Duodenal mucosa (tissue), 2 donors: Measurements from ENCODE around the gene C6orf132.

ENCODE experiments used
- H3K27ac ChIP-seq: one replicate; pipeline ENCODE4 v1.7.0; 2013; ENCODE audit warnings: low read depth, low read length
- H3K27me3 ChIP-seq, 2 donors: one replicate each; pipeline ENCODE4 v1.7.0; 2013; ENCODE audit warnings: low read length in 2 of 2, control low read depth in 1 of 2; ENCODE audit not compliant: insufficient read depth in 2 of 2, control insufficient read depth in 1 of 2
- H3K36me3 ChIP-seq, 2 donors: one replicate each; pipeline ENCODE4 v1.7.0; 2013; ENCODE audit warnings: low read length in 2 of 2, control low read depth in 1 of 2; ENCODE audit not compliant: insufficient read depth in 2 of 2, control insufficient read depth in 1 of 2
- H3K4me1 ChIP-seq, 2 donors: one replicate each; pipeline ENCODE4 v1.7.0; 2013; ENCODE audit warnings: low read length in 2 of 2, control low read depth in 1 of 2; ENCODE audit not compliant: insufficient read depth in 2 of 2, control insufficient read depth in 1 of 2
- H3K4me3 ChIP-seq, 2 donors: one replicate each; pipeline ENCODE4 v1.7.0; 2013; ENCODE audit warnings: low read length in 2 of 2, low read depth in 1 of 2
- H3K9ac ChIP-seq, 2 donors: one replicate each; pipeline ENCODE4 v1.7.0; 2013; ENCODE audit warnings: low read length in 2 of 2, low read depth in 1 of 2
- H3K9me3 ChIP-seq, 2 donors: one replicate each; pipeline ENCODE4 v1.7.0; 2013; ENCODE audit warnings: low read length in 2 of 2, control low read depth in 1 of 2; ENCODE audit not compliant: control insufficient read depth in 1 of 2

The C6orf132 gene

GRCh38 chr6:42053601-42054000 is 88.8 kb downstream of the C6orf132 start:
- Histone ChIP-seq H3K36me3 (peaks cover 27 to 41% of the 10 kb centered on the region in 2 donors), H3K4me3 (peak overlapping the region in 1 of 2 donors; percentile 46), H3K27me3 (no peaks in the 10 kb centered on the region), H3K27ac (no peak overlapping the region), H3K9me3 (no peaks in the 10 kb centered on the region), H3K9ac (no peak overlapping the region), H3K4me1 (peaks cover 28 to 34% of the 10 kb centered on the region in 2 donors)

GRCh38 chr6:42051268-42051653 is 91.2 kb downstream of the C6orf132 start:
- Histone ChIP-seq H3K4me1 (peaks cover 45 to 53% of the 10 kb centered on the region in 2 donors), H3K36me3 (peaks cover 15 to 19% of the 10 kb centered on the region in 2 donors), H3K27me3 (no peaks in the 10 kb centered on the region), H3K27ac (no peak overlapping the region), H3K9me3 (no peaks in the 10 kb centered on the region), H3K4me3 (peak overlapping the region; percentile 84 to 94), H3K9ac (peak overlapping the region in 1 of 2 donors; percentile 16)
